Neural progenitor cell (in vitro differentiated cells): ENCODE results near the gene PTPRG. TPM values are rescaled to one million over a fixed set of nuclear protein-coding genes. Genes with fewer than 3 reads are reported as not detected.

Experiments
- DNase-seq: peaks from one replicate; pipeline ENCODE4 v3.0.0-alpha.2; 2016; ENCODE audit warnings: low spot score
- H2AFZ ChIP-seq: fragments of 200-600 bp; sonication (generic); replicated peaks from 2 replicates; pipeline ENCODE4 v1.6.1; 2016; ENCODE audit warnings: antibody characterized with exemption
- H3F3A ChIP-seq: fragments of 200-600 bp; sonication (generic); 2 replicates; pipeline ENCODE4 v1.6.1; 2016; ENCODE audit warnings: antibody characterized with exemption, low read depth
- H3K27ac ChIP-seq: fragments of 200-600 bp; sonication (generic); 2 replicates; pipeline ENCODE4 v1.5.1; 2016; ENCODE audit warnings: mild to moderate bottlenecking
- H3K27me3 ChIP-seq: fragments of 200-600 bp; sonication (generic); 2 replicates; pipeline ENCODE4 v1.6.1; 2016; ENCODE audit warnings: mild to moderate bottlenecking, moderate library complexity
- H3K36me3 ChIP-seq: fragments of 200-600 bp; sonication (generic); 2 replicates; pipeline ENCODE4 v1.5.1; 2016
- H3K4me1 ChIP-seq: fragments of 200-600 bp; sonication (generic); 2 replicates; pipeline ENCODE4 v1.6.1; 2016; ENCODE audit warnings: mixed run types
- H3K4me2 ChIP-seq: fragments of 200-600 bp; sonication (generic); 2 replicates; pipeline ENCODE4 v1.6.1; 2016
- H3K4me3 ChIP-seq: fragments of 200-600 bp; sonication (generic); 2 replicates; pipeline ENCODE4 v1.5.1; 2016
- H3K79me2 ChIP-seq: fragments of 200-600 bp; sonication (generic); 2 replicates; pipeline ENCODE4 v1.6.1; 2016; ENCODE audit warnings: low read depth
- H3K9ac ChIP-seq: fragments of 200-600 bp; sonication (generic); 2 replicates; pipeline ENCODE4 v1.6.1; 2016
- H3K9me3 ChIP-seq: fragments of 200-600 bp; sonication (generic); 2 replicates; pipeline ENCODE4 v1.5.1; 2016; ENCODE audit warnings: low read depth
- H4K20me1 ChIP-seq: fragments of 200-600 bp; sonication (generic); 2 replicates; pipeline ENCODE4 v1.6.1; 2016; ENCODE audit warnings: low read depth
- H3K27ac Mint-ChIP-seq: 3 replicates; pipeline ENCODE4 v1.8.0; 2021; ENCODE audit warnings: mixed read lengths
- H3K27me3 Mint-ChIP-seq: 2 replicates; pipeline ENCODE4 v1.8.0; 2022; ENCODE audit warnings: low read depth, mild to moderate bottlenecking, inconsistent platforms, moderate library complexity, mixed read lengths; ENCODE audit not compliant: insufficient read depth
- H3K36me3 Mint-ChIP-seq: 3 replicates; pipeline ENCODE4 v1.8.0; 2021; ENCODE audit warnings: mixed read lengths
- H3K4me1 Mint-ChIP-seq: 3 replicates; pipeline ENCODE4 v1.8.0; 2021; ENCODE audit warnings: mixed read lengths
- H3K4me3 Mint-ChIP-seq: 3 replicates; pipeline ENCODE4 v1.8.0; 2021; ENCODE audit warnings: mild to moderate bottlenecking, moderate library complexity, mixed read lengths
- H3K9me3 Mint-ChIP-seq: 3 replicates; pipeline ENCODE4 v1.8.0; 2020; ENCODE audit warnings: mixed read lengths
- CTCF ChIP-seq: fragments of 200-600 bp; sonication (generic); IDR thresholded peaks from 2 replicates; pipeline ENCODE4 v1.5.1; 2017; ENCODE audit warnings: antibody characterized with exemption, mild to moderate bottlenecking
- EZH2 ChIP-seq: fragments of 200-600 bp; sonication (generic); IDR thresholded peaks from 2 replicates; pipeline ENCODE4 v1.6.1; 2017; ENCODE audit warnings: antibody characterized with exemption, mild to moderate bottlenecking, moderate library complexity
- EZH2phosphoT487 ChIP-seq: fragments of 200-600 bp; sonication (generic); IDR thresholded peaks from 2 replicates; pipeline ENCODE4 v1.6.1; 2017; ENCODE audit warnings: antibody characterized with exemption
- total RNA-seq: library from RNA; depleted of rRNA; stranded (reverse); fragments of >200 nt; gene quantifications from 2 replicates; pipeline ENCODE4 v1.2.3, GENCODE V29; 2015; ENCODE audit warnings: low replicate concordance

PTPRG gene
- total RNA-seq, 1 donor from 2014 or later = 65.3 TPM

GRCh38 chr3:62178032-62178431, 616.7 kb downstream of the PTPRG start:
- H3K9me3 ChIP-seq = no peaks in the 10 kb centered on the region
- H3K9me3 Mint-ChIP-seq = no peaks in the 10 kb centered on the region
- no peaks in the 10 kb centered on the region for H3K36me3 ChIP-seq
- H4K20me1 ChIP-seq = peaks cover 2% of the 10 kb centered on the region
- H2AFZ ChIP-seq = no peak overlapping the region
- H3K27me3 Mint-ChIP-seq = no peaks in the 10 kb centered on the region
- no peaks in the 10 kb centered on the region for H3K79me2 ChIP-seq
- H3K27me3 ChIP-seq = no peaks in the 10 kb centered on the region
- peaks cover 6% of the 10 kb centered on the region for H3F3A ChIP-seq
- peaks cover 15% of the 10 kb centered on the region for H3K4me1 ChIP-seq
- H3K4me3 ChIP-seq = no peak overlapping the region
- no peak overlapping the region for H3K27ac Mint-ChIP-seq
- H3K27ac ChIP-seq = no peak overlapping the region
- no peak for TF ChIP-seq EZH2
- TF ChIP-seq CTCF = no peak
- no peak for TF ChIP-seq EZH2phosphoT487
- peaks cover 6% of the 10 kb centered on the region for H3K4me1 Mint-ChIP-seq
- H3K4me2 ChIP-seq = no peak overlapping the region
- no peak for DNase-seq
- peaks cover 5% of the 10 kb centered on the region for H3K36me3 Mint-ChIP-seq
- H3K9ac ChIP-seq = no peak overlapping the region
- no peak overlapping the region for H3K4me3 Mint-ChIP-seq

DNA sequence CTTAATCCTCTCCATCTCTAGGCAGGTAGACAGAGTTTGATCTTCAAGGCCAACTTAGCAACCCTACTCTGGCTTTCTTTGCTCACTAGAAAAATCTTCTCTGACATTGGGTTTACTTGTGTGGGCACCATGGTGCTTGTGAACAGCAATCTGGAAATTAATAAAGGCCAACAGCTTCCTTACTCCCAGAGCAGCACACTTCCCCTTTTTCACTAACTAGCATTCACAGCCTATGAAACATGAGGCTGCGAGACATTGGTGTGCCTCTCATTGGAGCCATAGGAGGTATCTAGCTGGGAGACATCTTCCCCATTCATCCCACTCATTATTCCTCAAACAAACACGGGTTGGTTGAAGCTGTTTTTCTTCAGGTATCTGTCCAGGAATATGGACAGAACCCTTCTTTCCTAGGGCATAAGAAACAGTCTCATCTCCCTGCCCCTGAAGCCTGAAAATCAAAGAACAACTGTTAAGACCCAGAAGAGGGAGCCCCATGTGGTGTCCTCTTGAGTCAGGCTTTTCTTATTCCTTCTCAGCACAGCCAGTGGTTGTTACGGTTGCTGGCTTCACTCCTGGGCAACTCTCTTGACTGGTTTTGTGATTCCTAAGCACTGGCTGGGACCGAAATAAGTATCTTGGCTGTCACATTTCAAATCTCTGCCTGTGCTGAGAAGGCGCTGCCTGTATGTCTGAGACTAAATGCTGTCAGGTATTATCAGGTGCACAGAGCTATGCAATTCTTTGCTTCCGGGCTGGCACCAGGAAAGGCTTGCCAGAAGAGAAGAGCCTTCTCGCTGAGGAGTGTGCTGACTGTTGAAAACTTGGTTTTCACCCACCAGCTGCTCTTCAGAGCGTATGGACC, 617.6 kb downstream of the PTPRG start:
- TF ChIP-seq EZH2 (no peak), EZH2phosphoT487 (no peak), CTCF (no peak)
- H3K27me3 ChIP-seq = no peaks in the 10 kb centered on the region

DNA sequence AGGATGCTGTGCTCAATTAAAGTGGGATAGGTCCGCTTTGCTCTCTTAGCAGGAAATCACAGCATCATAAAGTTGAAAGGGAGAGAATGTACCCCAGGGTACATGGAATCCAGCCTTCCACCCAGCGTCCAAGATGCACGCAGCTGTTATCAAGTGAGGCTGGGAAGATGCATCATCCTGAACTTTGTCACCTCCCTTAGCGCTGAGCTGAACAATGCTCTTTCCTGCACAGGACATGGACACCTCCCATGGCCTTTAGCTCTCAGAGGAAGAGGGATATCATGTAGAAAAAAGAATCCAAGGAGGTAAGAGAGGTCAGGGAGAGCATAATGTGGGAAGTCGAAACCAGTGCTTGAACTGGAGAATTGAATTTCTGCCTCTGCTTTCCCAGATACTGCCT, 619.1 kb downstream of the PTPRG start:
- Histone ChIP-seq H3K27me3 (no peaks in the 10 kb centered on the region), H3K27ac (no peak overlapping the region), H3F3A (peaks cover 6% of the 10 kb centered on the region), H2AFZ (no peak overlapping the region), H4K20me1 (peaks cover 2% of the 10 kb centered on the region), H3K9ac (no peak overlapping the region), H3K9me3 (no peaks in the 10 kb centered on the region), H3K36me3 (no peaks in the 10 kb centered on the region), H3K4me3 (no peak overlapping the region), H3K4me2 (no peak overlapping the region), H3K79me2 (no peaks in the 10 kb centered on the region), H3K4me1 (peaks cover 9% of the 10 kb centered on the region)
- Mint-ChIP-seq H3K4me3 (no peak overlapping the region), H3K27ac (no peak overlapping the region), H3K27me3 (no peaks in the 10 kb centered on the region), H3K36me3 (peaks cover 5% of the 10 kb centered on the region), H3K9me3 (no peaks in the 10 kb centered on the region), H3K4me1 (peaks cover 12% of the 10 kb centered on the region)
- no peak for DNase-seq
- TF ChIP-seq EZH2phosphoT487 = no peak
- no peak for TF ChIP-seq CTCF
- TF ChIP-seq EZH2 = no peak

More for the DNA sequence above, 617.6 kb downstream of the PTPRG start:
- Mint-ChIP-seq H3K4me3 (no peak overlapping the region), H3K36me3 (peaks cover 5% of the 10 kb centered on the region), H3K27ac (no peak overlapping the region), H3K9me3 (no peaks in the 10 kb centered on the region), H3K4me1 (peaks cover 8% of the 10 kb centered on the region), H3K27me3 (no peaks in the 10 kb centered on the region)
- Histone ChIP-seq H4K20me1 (peaks cover 2% of the 10 kb centered on the region), H3K4me1 (peaks cover 15% of the 10 kb centered on the region), H2AFZ (no peak overlapping the region), H3K9me3 (no peaks in the 10 kb centered on the region), H3K4me2 (no peak overlapping the region), H3K27ac (no peak overlapping the region), H3K9ac (no peak overlapping the region), H3F3A (peaks cover 6% of the 10 kb centered on the region), H3K79me2 (no peaks in the 10 kb centered on the region), H3K36me3 (no peaks in the 10 kb centered on the region), H3K4me3 (no peak overlapping the region)
- DNase-seq = no peak
